Activated CD4-positive, CD25-positive, alpha-beta regulatory T cell (primary cell): ENCODE results near the gene ADAMTSL3.

Experiments
- DNase-seq, 4 experiments: peaks; one replicate each; lab custom pipeline; 2025; lab: John Stamatoyannopoulos, UW

Gene ADAMTSL3

GRCh38 chr15:83873966-83874365 lies 220.0 kb downstream of the ADAMTSL3 start:
- no peak for DNase-seq

GRCh38 chr15:83880529-83880928 lies 226.6 kb downstream of the ADAMTSL3 start:
- DNase-seq: no peak

- DNase-seq: no peak
Measured at GRCh38 chr15:83881156-83881555, 227.2 kb downstream of the ADAMTSL3 start.

GRCh38 chr15:83886321-83886720 lies 232.4 kb downstream of the ADAMTSL3 start:
- no peak for DNase-seq

GRCh38 chr15:83887404-83887803 lies 233.5 kb downstream of the ADAMTSL3 start:
- DNase-seq: no peak

GRCh38 chr15:83887961-83888360 lies 234.0 kb downstream of the ADAMTSL3 start:
- no peak for DNase-seq

GRCh38 chr15:83889995-83890394 lies 236.1 kb downstream of the ADAMTSL3 start:
- no peak for DNase-seq

- no peak for DNase-seq
Measured at GRCh38 chr15:83890587-83890986, 236.7 kb downstream of the ADAMTSL3 start.

- DNase-seq: no peak
Measured at GRCh38 chr15:83892498-83892897, 238.6 kb downstream of the ADAMTSL3 start.

GRCh38 chr15:83893308-83893707 lies 239.4 kb downstream of the ADAMTSL3 start:
- no peak for DNase-seq

- DNase-seq: no peak
Measured at GRCh38 chr15:83897037-83897436, 243.1 kb downstream of the ADAMTSL3 start.

GRCh38 chr15:83898361-83898760 lies 244.4 kb downstream of the ADAMTSL3 start:
- DNase-seq: no peak

GRCh38 chr15:83899670-83900069 lies 245.7 kb downstream of the ADAMTSL3 start:
- no peak for DNase-seq

GRCh38 chr15:83904107-83905040 lies 250.5 kb downstream of the ADAMTSL3 start:
- DNase-seq: no peak

GRCh38 chr15:83905556-83906273 lies 251.8 kb downstream of the ADAMTSL3 start:
- no peak for DNase-seq

GRCh38 chr15:83911345-83911744 lies 257.4 kb downstream of the ADAMTSL3 start:
- no peak for DNase-seq

- DNase-seq: no peak
Measured at GRCh38 chr15:83912343-83912742, 258.4 kb downstream of the ADAMTSL3 start.

- DNase-seq: no peak
Measured at GRCh38 chr15:83913034-83913632, 259.2 kb downstream of the ADAMTSL3 start.

- DNase-seq: no peak
Measured at GRCh38 chr15:83914906-83915305, 261.0 kb downstream of the ADAMTSL3 start.

- DNase-seq: no peak
Measured at GRCh38 chr15:83917432-83917831, 263.5 kb downstream of the ADAMTSL3 start.

- DNase-seq: no peak
Measured at GRCh38 chr15:83918011-83918410, 264.1 kb downstream of the ADAMTSL3 start.

- DNase-seq: no peak
Measured at GRCh38 chr15:83919319-83919830, 265.5 kb downstream of the ADAMTSL3 start.
